B cell (primary cell): ENCODE data around the gene CACNA1G. TPM values are rescaled to one million over a fixed set of nuclear protein-coding genes. Genes with fewer than 3 reads are reported as not detected.

Source experiments
- ATAC-seq: fragments of 200-7000 bp; cut with Tn5 transposase; one replicate; pipeline ENCODE4 v1.10.0; 2021; ENCODE audit warnings: low read depth, mild to moderate bottlenecking, moderate number of reproducible peaks, moderate library complexity
- CTCF ChIA-PET: fragments of 350-600 bp; sonication (Branson Sonifier 250); formaldehyde crosslinking; loops from one replicate; lab custom pipeline; 2021; ENCODE audit warnings: antibody characterized with exemption, inconsistent platforms; lab: Charles Lee
- POLR2A ChIA-PET: fragments of 350-600 bp; sonication (Branson Sonifier 250); formaldehyde crosslinking; loops from one replicate; lab custom pipeline; 2021; ENCODE audit warnings: antibody characterized with exemption; lab: Charles Lee
- DNase-seq: peaks from one replicate; pipeline ENCODE4 v3.0.0; 2013
- H2AFZ ChIP-seq: 2 replicates; pipeline ENCODE4 v1.6.1; 2012; ENCODE audit warnings: mild to moderate bottlenecking, low read depth, low read length; ENCODE audit not compliant: insufficient read depth, poor library complexity, severe bottlenecking
- H3K27ac ChIP-seq, 2 donors: 1 replicate in 1 of 2; 2 replicates in 1 of 2; pipeline ENCODE4 v1.5.1; 2012 to 2013; ENCODE audit warnings: low read length in 2 of 2, mild to moderate bottlenecking in 2 of 2, moderate library complexity in 1 of 2
- H3K27me3 ChIP-seq, 4 experiments: fragments of 200-600 bp in 1 of 4; sonication (generic) in 1 of 4; replicated peaks in 1 of 4; 1 replicate in 2 of 4; 2 replicates in 2 of 4; pipeline versions ENCODE4 v1.6.1 to v1.7.0; 2013 to 2016; ENCODE audit warnings: low read length in 3 of 4, mild to moderate bottlenecking in 2 of 4, mixed read lengths in 1 of 4, moderate library complexity in 1 of 4; ENCODE audit not compliant: insufficient read depth in 4 of 4, control insufficient read depth in 3 of 4; ENCODE audit errors: control extremely low read depth in 1 of 4
- H3K36me3 ChIP-seq, 2 experiments: replicated peaks in 1 of 2; 1 replicate in 1 of 2; 2 replicates in 1 of 2; pipeline versions ENCODE4 v1.6.1 to v1.7.1; 2013; ENCODE audit warnings: low read length in 1 of 2; ENCODE audit not compliant: insufficient read depth in 2 of 2, control insufficient read depth in 1 of 2; ENCODE audit errors: control extremely low read depth in 1 of 2, extremely low read depth in 1 of 2
- H3K4me1 ChIP-seq, 2 donors: fragments of 200-600 bp in 1 of 2; sonication (generic) in 1 of 2; 1 replicate in 1 of 2; 2 replicates in 1 of 2; pipeline versions ENCODE4 v1.5.1 to v1.6.1; 2013 to 2017; ENCODE audit warnings: low read length in 2 of 2; ENCODE audit not compliant: control insufficient read depth in 2 of 2, insufficient read depth in 2 of 2
- H3K4me2 ChIP-seq: replicated peaks from 2 replicates; pipeline ENCODE3; 2012; ENCODE audit warnings: mild to moderate bottlenecking, low read depth, low read length; ENCODE audit not compliant: poor library complexity, severe bottlenecking
- H3K4me3 ChIP-seq, 5 experiments: fragments of 200-600 bp in 1 of 5; sonication (generic) in 1 of 5; 1 replicate in 3 of 5; 2 replicates in 2 of 5; pipeline versions ENCODE4 v1.5.1 to v1.7.0; 2011 to 2016; ENCODE audit warnings: low read length in 4 of 5, mild to moderate bottlenecking in 4 of 5, low read depth in 2 of 5, control low read depth in 1 of 5, moderate library complexity in 1 of 5; ENCODE audit not compliant: insufficient read depth in 1 of 5; ENCODE audit errors: control extremely low read depth in 1 of 5, extremely low read depth in 1 of 5
- H3K79me2 ChIP-seq: fragments of 200-600 bp; sonication (generic); one replicate; pipeline ENCODE4 v1.6.0; 2016; ENCODE audit warnings: low read length; ENCODE audit not compliant: control insufficient read depth, insufficient read depth
- H3K9ac ChIP-seq: fragments of 200-600 bp; sonication (generic); 2 replicates; pipeline ENCODE4 v1.6.1; 2017; ENCODE audit warnings: mild to moderate bottlenecking, low read length, moderate library complexity
- H3K9me3 ChIP-seq, 3 donors: one replicate each; pipeline versions ENCODE4 v1.6.1 to v1.7.1; 2013; ENCODE audit warnings: low read length in 2 of 3; ENCODE audit not compliant: control insufficient read depth in 2 of 3, insufficient read depth in 1 of 3; ENCODE audit errors: control extremely low read depth in 1 of 3
- H4K20me1 ChIP-seq: 2 replicates; pipeline ENCODE4 v1.6.0; 2012; ENCODE audit warnings: mild to moderate bottlenecking, low read length; ENCODE audit not compliant: insufficient read depth, control insufficient read depth, poor library complexity, severe bottlenecking
- H3K27ac Mint-ChIP-seq: one replicate; pipeline ENCODE4 v1.8.0; 2021; ENCODE audit warnings: mixed read lengths
- H3K27me3 Mint-ChIP-seq: one replicate; pipeline ENCODE4 v1.8.0; 2021; ENCODE audit warnings: mixed read lengths
- H3K4me1 Mint-ChIP-seq: one replicate; pipeline ENCODE4 v1.8.0; 2021; ENCODE audit warnings: mixed read lengths
- H3K4me3 Mint-ChIP-seq: one replicate; pipeline ENCODE4 v1.8.0; 2021; ENCODE audit warnings: mixed read lengths
- H3K9me3 Mint-ChIP-seq: one replicate; pipeline ENCODE4 v1.8.0; 2022; ENCODE audit warnings: mixed read lengths; ENCODE audit not compliant: insufficient read depth
- EZH2 ChIP-seq: IDR thresholded peaks from 2 replicates; pipeline ENCODE4 v1.6.1; 2012; ENCODE audit warnings: borderline replicate concordance, low read depth, mild to moderate bottlenecking, moderate library complexity, low read length; ENCODE audit not compliant: insufficient read depth, poor library complexity, severe bottlenecking
- WGBS: methylation state at CpG from one replicate; pipeline ENCODE4 v1.1.5; 2013; ENCODE audit warnings: missing lambda C conversion rate; ENCODE audit not compliant: insufficient coverage; 5-methylcytosine and 5-hydroxymethylcytosine counted together
- intact Hi-C: fragments of 100-400 bp; cut with micrococcal nuclease; formaldehyde crosslinking; loops from one replicate; pipeline ENCODE4 v1.10.0; 2022
- polyA plus RNA-seq: library from polyadenylated mRNA; depleted of rRNA; stranded (reverse); fragments of >200 nt; gene quantifications from 2 replicates; pipeline ENCODE4 v1.2.3, GENCODE V29; 2012
- total RNA-seq, 2 donors: library from RNA; stranded (reverse); fragments of 120-200 nt in 1 of 2; gene quantifications; 1 replicate in 1 of 2; 2 replicates in 1 of 2; pipeline versions ENCODE4 v1.2.3 to v1.2.4, GENCODE V29; 2013 to 2022
- TF ChIP-seq, protein P1 (sequence below): fragments of 200-600 bp; IDR thresholded peaks from one replicate; pipeline ENCODE4 v1.8.0; 2022; ENCODE audit warnings: antibody characterized with exemption, mild to moderate bottlenecking

CACNA1G gene
- total and polyA plus RNA-seq, 2 donors (not counting 1 experiment from before 2014, with no cell fraction given) = 0.12 TPM; not detected in 1

DNA sequence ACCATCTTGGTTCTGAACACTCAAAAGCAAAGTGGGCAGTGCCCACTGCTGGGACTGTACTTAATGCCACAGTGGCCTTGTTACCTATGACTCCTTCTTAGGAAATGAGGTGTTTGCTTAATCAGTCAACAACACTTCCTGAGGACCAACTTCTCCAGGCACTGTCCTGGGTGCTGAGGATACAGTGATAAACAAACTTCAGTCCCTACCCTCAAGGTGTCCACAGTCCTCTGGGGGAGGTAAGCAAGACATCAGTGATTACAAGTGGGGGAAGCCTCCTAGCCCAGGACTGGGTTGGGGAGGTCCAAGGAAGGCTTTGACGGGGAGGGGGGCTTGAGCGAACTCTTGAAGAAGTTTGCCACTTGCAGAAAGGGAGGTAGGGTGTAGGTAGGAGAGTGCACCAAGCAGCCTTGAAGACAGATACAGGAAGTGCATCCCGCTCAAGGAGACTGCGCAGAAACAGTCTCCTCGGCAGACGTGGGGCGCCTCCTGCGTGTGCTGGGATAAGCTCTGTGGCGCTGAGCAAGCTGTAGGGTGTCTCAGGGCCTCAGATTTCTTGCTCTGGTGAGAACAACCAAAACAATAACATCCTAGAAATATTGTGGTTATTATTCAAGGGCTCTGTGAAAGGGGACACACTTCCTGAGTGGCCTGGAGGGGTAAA lies 71.5 kb downstream of the CACNA1G start:
- intact Hi-C loops = no loop called here
- POLR2A ChIA-PET = no interaction called here
- H3K27me3 ChIP-seq = peaks cover 0 to 77% (median 12%) of the 10 kb centered on the region in 4 experiments
- no peak overlapping the region for H2AFZ ChIP-seq
- DNase-seq (no peak), ATAC-seq (no peak)
- H3K4me1 ChIP-seq = peaks cover 6 to 10% of the 10 kb centered on the region in 2 donors
- H3K4me2 ChIP-seq = no peak overlapping the region
- H3K9me3 Mint-ChIP-seq = no peaks in the 10 kb centered on the region
- no peaks in the 10 kb centered on the region for H3K79me2 ChIP-seq
- H4K20me1 ChIP-seq = no peaks in the 10 kb centered on the region
- no peak overlapping the region for H3K27ac Mint-ChIP-seq
- H3K9ac ChIP-seq = no peak overlapping the region
- no peak overlapping the region for H3K4me3 Mint-ChIP-seq
- no peak overlapping the region for H3K27ac ChIP-seq
- H3K9me3 ChIP-seq = no peaks in the 10 kb centered on the region
- peaks cover 61% of the 10 kb centered on the region for H3K27me3 Mint-ChIP-seq
- no peak overlapping the region for H3K4me3 ChIP-seq
- CTCF ChIA-PET = interaction anchor here (1.1 to 1.3 kb wide), 2 partner anchors 8 to 9 kb away, joined by 3 to 5 read pairs; no protein-coding TSS in a partner anchor
- H3K4me1 Mint-ChIP-seq = peaks cover 7% of the 10 kb centered on the region
- H3K36me3 ChIP-seq = no peaks in the 10 kb centered on the region
- TF ChIP-seq, protein P1, sequence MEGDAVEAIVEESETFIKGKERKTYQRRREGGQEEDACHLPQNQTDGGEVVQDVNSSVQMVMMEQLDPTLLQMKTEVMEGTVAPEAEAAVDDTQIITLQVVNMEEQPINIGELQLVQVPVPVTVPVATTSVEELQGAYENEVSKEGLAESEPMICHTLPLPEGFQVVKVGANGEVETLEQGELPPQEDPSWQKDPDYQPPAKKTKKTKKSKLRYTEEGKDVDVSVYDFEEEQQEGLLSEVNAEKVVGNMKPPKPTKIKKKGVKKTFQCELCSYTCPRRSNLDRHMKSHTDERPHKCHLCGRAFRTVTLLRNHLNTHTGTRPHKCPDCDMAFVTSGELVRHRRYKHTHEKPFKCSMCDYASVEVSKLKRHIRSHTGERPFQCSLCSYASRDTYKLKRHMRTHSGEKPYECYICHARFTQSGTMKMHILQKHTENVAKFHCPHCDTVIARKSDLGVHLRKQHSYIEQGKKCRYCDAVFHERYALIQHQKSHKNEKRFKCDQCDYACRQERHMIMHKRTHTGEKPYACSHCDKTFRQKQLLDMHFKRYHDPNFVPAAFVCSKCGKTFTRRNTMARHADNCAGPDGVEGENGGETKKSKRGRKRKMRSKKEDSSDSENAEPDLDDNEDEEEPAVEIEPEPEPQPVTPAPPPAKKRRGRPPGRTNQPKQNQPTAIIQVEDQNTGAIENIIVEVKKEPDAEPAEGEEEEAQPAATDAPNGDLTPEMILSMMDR = no peak
- TF ChIP-seq EZH2 = no peak
- WGBS = 90% methylated on average over 4 of the region's 9 CpGs

DNA sequence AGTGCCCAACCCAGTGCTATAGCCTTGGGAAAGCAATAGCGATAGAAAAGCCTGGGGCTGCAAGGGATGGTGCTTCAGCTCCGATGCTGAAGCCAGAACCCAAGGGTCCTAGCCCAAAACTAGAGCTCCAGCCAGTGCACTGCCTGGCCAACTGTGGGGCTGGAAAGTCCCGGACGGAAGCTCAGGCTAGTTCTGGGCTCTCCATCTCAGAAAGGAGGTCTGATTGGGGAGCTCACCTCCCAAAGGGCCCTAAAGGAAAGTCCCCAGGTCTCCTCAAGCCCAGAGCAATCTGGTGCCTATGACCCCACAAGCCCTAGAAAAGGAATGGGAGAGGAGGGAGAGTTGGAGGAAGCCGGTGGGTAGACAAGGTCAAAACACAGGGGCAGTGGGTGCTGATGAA lies 72.1 kb downstream of the CACNA1G start:
- Mint-ChIP-seq H3K4me3 (no peak overlapping the region), H3K27ac (no peak overlapping the region), H3K27me3 (peaks cover 61% of the 10 kb centered on the region), H3K4me1 (peaks cover 7% of the 10 kb centered on the region), H3K9me3 (no peaks in the 10 kb centered on the region)
- Histone ChIP-seq H4K20me1 (no peaks in the 10 kb centered on the region), H3K36me3 (no peaks in the 10 kb centered on the region), H2AFZ (no peak overlapping the region), H3K79me2 (no peaks in the 10 kb centered on the region), H3K4me3 (no peak overlapping the region), H3K27me3 (peaks cover 0 to 74% (median 11%) of the 10 kb centered on the region in 4 experiments), H3K9me3 (no peaks in the 10 kb centered on the region), H3K27ac (no peak overlapping the region), H3K4me1 (peaks cover 6 to 10% of the 10 kb centered on the region in 2 donors), H3K9ac (no peak overlapping the region), H3K4me2 (no peak overlapping the region)
- TF ChIP-seq, protein P1 = no peak
- ChIA-PET POLR2A (no interaction called here), CTCF (interaction anchor here (1.1 to 1.3 kb wide), 2 partner anchors 9 to 207 kb away, joined by 3 to 5 read pairs; no protein-coding TSS in a partner anchor)
- ATAC-seq (no peak), DNase-seq (no peak)
- 93% methylated on average over 5 of the region's 5 CpGs for WGBS
- intact Hi-C loops = no loop called here
